ENCODE measurements around the gene PLPPR3.

PLPPR3 gene

GRCh38 chr19:772730-773436 lies 48.9 kb downstream of the PLPPR3 start:
- DNase-seq (ENCODE audit: low read depth), result no peak

GRCh38 chr19:772063-772462 lies 49.7 kb downstream of the PLPPR3 start:
- no peak for DNase-seq (ENCODE audit: low read depth)

GRCh38 chr19:771332-771785 lies 50.4 kb downstream of the PLPPR3 start:
- DNase-seq (ENCODE audit: low read depth), result no peak

GRCh38 chr19:769616-770015 lies 52.1 kb downstream of the PLPPR3 start:
- DNase-seq (ENCODE audit: low read depth), result no peak

GRCh38 chr19:768424-768823 lies 53.3 kb downstream of the PLPPR3 start:
- DNase-seq (ENCODE audit: low read depth), result no peak

GRCh38 chr19:765179-765738 lies 56.5 kb downstream of the PLPPR3 start:
- DNase-seq (ENCODE audit: low read depth), result no peak

- no peak for DNase-seq (ENCODE audit: low read depth)
These were observed 57.5 kb downstream of the PLPPR3 start for GRCh38 chr19:764301-764700.

- DNase-seq (ENCODE audit: low read depth), result no peak
These were observed 57.9 kb downstream of the PLPPR3 start for GRCh38 chr19:763869-764268.

GRCh38 chr19:763181-763580 lies 58.6 kb downstream of the PLPPR3 start:
- no peak for DNase-seq (ENCODE audit: low read depth)
